IPS-15b (cell line): Measurements from ENCODE around the gene CACNB3.

Experiments used
- H3K27me3 ChIP-seq: one replicate; pipeline ENCODE4 v1.6.1; 2013; ENCODE audit warnings: low read length; ENCODE audit not compliant: control insufficient read depth, insufficient read depth
- H3K36me3 ChIP-seq: one replicate; pipeline ENCODE4 v1.6.1; 2013; ENCODE audit warnings: low read length; ENCODE audit not compliant: control insufficient read depth, insufficient read depth
- H3K4me1 ChIP-seq: one replicate; pipeline ENCODE4 v1.6.1; 2013; ENCODE audit warnings: mild to moderate bottlenecking, low read length; ENCODE audit not compliant: control insufficient read depth, insufficient read depth
- H3K4me3 ChIP-seq: one replicate; pipeline ENCODE4 v1.5.1; 2013; ENCODE audit warnings: low read depth, low read length
- H3K9ac ChIP-seq: one replicate; pipeline ENCODE4 v1.6.1; 2013; ENCODE audit warnings: low read depth, mild to moderate bottlenecking, low read length
- H3K9me3 ChIP-seq: one replicate; pipeline ENCODE4 v1.6.1; 2013; ENCODE audit warnings: mild to moderate bottlenecking, low read length; ENCODE audit not compliant: control insufficient read depth, insufficient read depth

CACNB3 gene

GRCh38 chr12:48794870-48795269 lies 23.4 kb upstream of the CACNB3 start:
- no peaks in the 10 kb centered on the region for H3K36me3 ChIP-seq
- no peaks in the 10 kb centered on the region for H3K9me3 ChIP-seq
- H3K4me1 ChIP-seq: peaks cover 9% of the 10 kb centered on the region
- H3K27me3 ChIP-seq: no peaks in the 10 kb centered on the region
- H3K9ac ChIP-seq: no peak overlapping the region
- H3K4me3 ChIP-seq: no peak overlapping the region

DNA sequence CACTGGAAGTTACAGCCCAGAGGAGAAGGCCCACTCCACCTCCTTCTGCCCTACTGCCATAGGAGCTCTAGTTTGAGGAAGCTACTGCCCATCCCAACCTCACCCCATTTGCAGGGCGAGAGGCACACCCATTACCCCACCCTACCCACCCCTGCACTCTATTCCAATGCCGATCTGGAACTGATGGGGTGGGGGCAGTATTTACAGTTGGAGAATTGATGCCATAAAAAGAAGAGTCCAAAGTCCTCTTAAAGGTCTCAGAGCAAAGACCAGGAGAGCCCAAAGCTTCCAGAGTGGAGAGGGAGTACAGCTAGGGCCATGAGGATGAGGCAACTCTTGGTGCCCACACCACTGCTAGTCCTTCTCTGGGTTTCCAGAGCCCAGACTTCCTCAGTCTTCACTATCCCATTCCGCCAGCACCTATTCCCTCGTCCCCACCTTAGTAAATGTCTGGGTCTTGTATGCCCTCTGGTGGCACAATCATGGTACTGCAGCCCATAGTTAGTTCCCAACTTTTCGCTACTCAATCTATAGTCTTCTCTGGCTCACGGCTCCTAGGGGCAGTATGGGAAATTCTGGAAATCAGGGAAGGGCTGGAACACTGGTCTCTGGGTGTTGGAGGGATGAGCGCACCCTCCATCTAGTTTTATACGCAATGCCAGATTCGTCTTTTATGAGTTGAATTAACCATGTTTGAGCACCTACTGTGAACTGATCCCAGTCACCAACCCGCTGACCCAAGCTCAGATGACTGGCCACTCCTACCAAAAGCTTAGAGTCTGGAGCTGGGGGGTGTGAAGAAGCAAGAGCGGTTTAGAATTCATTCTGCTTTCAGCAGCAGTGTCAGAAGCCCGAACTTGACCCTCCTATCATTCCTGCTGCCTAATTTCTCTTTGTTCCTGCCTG lies 22.5 kb upstream of the CACNB3 start:
- Histone ChIP-seq H3K27me3 (no peaks in the 10 kb centered on the region), H3K36me3 (no peaks in the 10 kb centered on the region)

GRCh38 chr12:48796976-48797375 lies 21.3 kb upstream of the CACNB3 start:
- H3K27me3 ChIP-seq: no peaks in the 10 kb centered on the region
- H3K4me3 ChIP-seq: no peak overlapping the region
- no peak overlapping the region for H3K9ac ChIP-seq
- no peaks in the 10 kb centered on the region for H3K9me3 ChIP-seq
- H3K4me1 ChIP-seq: peaks cover 6% of the 10 kb centered on the region
- H3K36me3 ChIP-seq: no peaks in the 10 kb centered on the region

More for the DNA sequence above, 22.5 kb upstream of the CACNB3 start:
- H3K4me3 ChIP-seq: no peak overlapping the region
- H3K9ac ChIP-seq: no peak overlapping the region
- no peaks in the 10 kb centered on the region for H3K9me3 ChIP-seq
- peaks cover 6% of the 10 kb centered on the region for H3K4me1 ChIP-seq

GRCh38 chr12:48800457-48800856 lies 17.8 kb upstream of the CACNB3 start:
- Histone ChIP-seq H3K9me3 (no peaks in the 10 kb centered on the region), H3K9ac (no peak overlapping the region), H3K4me3 (no peak overlapping the region), H3K27me3 (no peaks in the 10 kb centered on the region), H3K4me1 (peaks cover under 1% of the 10 kb centered on the region), H3K36me3 (no peaks in the 10 kb centered on the region)

DNA sequence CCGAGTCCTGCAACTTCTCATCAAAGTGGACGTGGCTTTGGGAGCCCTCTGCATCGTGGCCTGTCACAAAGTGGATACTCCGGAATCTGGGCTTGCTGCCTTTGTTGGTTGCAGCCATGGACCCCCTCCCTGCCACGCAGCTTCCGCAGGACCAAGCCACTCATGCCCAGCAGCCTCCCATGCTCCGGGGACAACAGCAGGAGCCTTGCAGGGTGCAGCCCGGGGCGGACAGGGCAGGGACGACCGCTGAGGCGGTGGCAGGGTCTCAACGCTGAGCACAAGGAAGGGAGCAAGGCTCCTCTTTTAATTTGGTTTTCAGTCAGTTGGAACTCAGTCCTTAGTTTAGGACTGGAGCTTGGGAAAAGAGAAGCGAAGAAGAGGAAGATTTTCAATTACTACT lies 17.3 kb upstream of the CACNB3 start:
- no peaks in the 10 kb centered on the region for H3K36me3 ChIP-seq
- H3K9me3 ChIP-seq: no peaks in the 10 kb centered on the region
- no peak overlapping the region for H3K9ac ChIP-seq
- H3K27me3 ChIP-seq: no peaks in the 10 kb centered on the region
- no peak overlapping the region for H3K4me3 ChIP-seq
- no peaks in the 10 kb centered on the region for H3K4me1 ChIP-seq

- no peaks in the 10 kb centered on the region for H3K4me1 ChIP-seq
- H3K36me3 ChIP-seq: no peaks in the 10 kb centered on the region
- no peaks in the 10 kb centered on the region for H3K27me3 ChIP-seq
- no peak overlapping the region for H3K9ac ChIP-seq
- H3K4me3 ChIP-seq: no peak overlapping the region
- H3K9me3 ChIP-seq: no peaks in the 10 kb centered on the region
Observed at GRCh38 chr12:48803675-48804074, 14.6 kb upstream of the CACNB3 start.

DNA sequence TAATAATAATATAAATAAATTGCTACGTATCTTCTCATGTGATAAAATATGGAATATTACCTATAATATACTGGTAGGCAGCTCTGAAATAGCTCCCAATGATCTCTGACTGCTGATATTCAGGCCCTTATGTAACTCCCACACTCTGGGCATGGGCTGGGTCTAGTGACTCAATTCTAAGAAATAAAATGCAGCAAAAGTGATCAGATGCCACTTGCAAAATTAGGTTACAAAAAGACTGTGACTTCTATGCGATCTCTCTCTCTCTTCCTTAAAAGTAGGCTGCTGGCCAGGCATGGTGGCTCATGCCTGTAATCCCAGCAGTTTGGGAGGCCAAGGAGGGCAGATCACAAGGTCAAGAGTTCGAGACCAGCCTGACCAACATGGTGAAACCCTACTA lies 10.3 kb upstream of the CACNB3 start:
- Histone ChIP-seq H3K9ac (no peak overlapping the region), H3K9me3 (no peaks in the 10 kb centered on the region), H3K27me3 (peaks cover 24% of the 10 kb centered on the region)

GRCh38 chr12:48810903-48811431 lies 7.3 kb upstream of the CACNB3 start:
- Histone ChIP-seq H3K27me3 (peaks cover 30% of the 10 kb centered on the region), H3K9ac (no peak overlapping the region), H3K4me1 (peaks cover 15% of the 10 kb centered on the region), H3K9me3 (no peaks in the 10 kb centered on the region), H3K36me3 (no peaks in the 10 kb centered on the region), H3K4me3 (no peak overlapping the region)

More for the DNA sequence above, 10.3 kb upstream of the CACNB3 start:
- H3K4me1 ChIP-seq: peaks cover 13% of the 10 kb centered on the region
- no peaks in the 10 kb centered on the region for H3K36me3 ChIP-seq
- no peak overlapping the region for H3K4me3 ChIP-seq

DNA sequence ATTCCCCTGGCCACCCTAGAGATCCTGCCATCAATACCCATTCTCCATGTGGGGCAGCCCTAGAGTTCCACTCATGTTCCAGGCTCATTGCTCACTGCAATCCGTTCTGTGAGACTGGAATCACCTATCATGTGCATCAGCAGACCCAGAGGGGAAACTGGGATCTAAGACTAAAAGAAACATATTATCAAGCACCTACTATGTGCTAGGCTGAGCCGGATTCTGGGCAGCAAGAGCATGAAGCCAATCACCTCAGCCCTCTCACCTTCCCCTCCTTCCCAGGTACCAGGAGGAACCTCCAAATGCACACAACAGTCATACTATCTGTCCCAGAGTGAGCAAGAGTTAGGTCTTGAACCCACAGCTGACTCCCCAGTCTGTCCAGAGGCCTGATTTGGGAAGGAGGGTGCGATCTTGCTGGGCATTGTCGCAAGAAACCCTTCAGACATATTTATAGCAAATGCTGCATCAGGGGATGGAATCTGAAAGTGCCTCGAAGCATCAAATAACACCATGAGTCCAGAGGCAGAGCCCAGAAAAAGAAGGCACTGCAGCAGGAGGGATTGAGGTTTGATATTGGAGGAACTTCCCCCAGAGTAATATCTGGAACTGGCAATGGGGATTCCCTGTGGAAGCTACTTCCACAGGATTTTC lies 6.7 kb upstream of the CACNB3 start:
- peaks cover 36% of the 10 kb centered on the region for H3K27me3 ChIP-seq
- no peaks in the 10 kb centered on the region for H3K9me3 ChIP-seq
- no peak overlapping the region for H3K9ac ChIP-seq
- H3K36me3 ChIP-seq: no peaks in the 10 kb centered on the region
- H3K4me1 ChIP-seq: peaks cover 15% of the 10 kb centered on the region
- H3K4me3 ChIP-seq: peak overlapping the region; percentile 2

DNA sequence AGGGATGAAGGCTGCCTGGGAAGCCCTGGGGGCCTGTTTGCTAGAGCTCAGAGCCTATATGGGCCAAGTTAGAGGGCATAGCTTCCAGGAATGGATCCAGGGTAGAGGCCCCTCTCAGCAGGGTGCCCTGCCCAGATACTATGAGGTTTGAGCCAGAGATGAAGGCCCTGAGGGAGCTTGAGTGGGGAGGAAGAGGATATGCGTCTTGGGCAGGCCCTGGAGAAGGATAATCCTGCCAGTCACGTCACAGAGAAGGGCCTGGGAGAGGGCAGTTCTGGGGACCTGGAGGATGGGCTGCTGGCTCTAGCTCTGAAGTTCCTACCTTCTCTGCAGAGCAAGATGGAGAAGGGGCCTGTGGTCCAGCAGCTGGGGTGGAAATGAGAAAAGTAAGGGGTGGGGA lies 5.9 kb upstream of the CACNB3 start:
- Histone ChIP-seq H3K4me3 (no peak overlapping the region), H3K9me3 (no peaks in the 10 kb centered on the region), H3K36me3 (no peaks in the 10 kb centered on the region), H3K4me1 (peaks cover 15% of the 10 kb centered on the region), H3K9ac (no peak overlapping the region), H3K27me3 (peaks cover 44% of the 10 kb centered on the region)

DNA sequence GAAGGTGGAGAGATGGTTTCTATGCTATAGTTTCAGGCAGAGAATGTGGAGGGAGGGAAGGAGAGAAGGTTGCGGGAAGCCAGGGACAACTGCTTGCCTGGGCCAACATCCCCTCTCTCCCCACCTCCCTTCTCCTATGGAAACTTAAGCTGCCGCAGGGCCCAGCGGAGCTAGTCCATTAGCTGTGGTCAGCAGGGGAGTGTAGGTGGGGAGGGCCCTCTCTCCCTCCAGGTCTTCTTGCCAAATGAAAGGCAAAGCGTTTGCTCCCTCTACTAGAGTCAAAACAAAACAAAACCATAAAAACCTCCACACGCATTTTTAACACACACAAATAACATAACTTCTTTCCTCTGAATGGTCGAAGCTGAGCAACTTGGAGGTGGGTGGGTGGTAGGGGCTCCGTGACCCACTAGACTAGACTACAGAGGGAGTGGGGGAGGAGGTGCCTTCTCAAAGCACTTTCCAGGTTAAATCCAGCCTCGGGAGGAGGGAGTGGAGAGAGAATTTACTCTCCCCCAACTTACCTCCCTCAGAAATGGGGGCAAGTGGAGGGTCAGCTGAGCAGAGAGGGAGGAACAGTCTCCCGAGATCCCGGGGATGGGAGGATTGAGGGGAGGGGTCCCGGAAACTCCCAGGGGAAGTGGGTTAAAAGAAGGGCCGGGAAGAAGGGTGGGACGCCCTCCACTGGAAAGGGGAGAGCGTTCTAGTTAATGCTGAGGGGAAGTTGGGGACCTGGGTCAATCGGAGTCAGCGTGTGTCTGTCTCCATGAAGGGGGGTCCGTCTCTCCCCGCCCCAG lies 4.6 kb upstream of the CACNB3 start:
- Histone ChIP-seq H3K9ac (no peak overlapping the region), H3K4me3 (peak overlapping the region; percentile 86)

More for the DNA sequence above, 4.6 kb upstream of the CACNB3 start:
- Histone ChIP-seq H3K36me3 (no peaks in the 10 kb centered on the region), H3K4me1 (peaks cover 18% of the 10 kb centered on the region), H3K9me3 (no peaks in the 10 kb centered on the region), H3K27me3 (peaks cover 50% of the 10 kb centered on the region)
